Endothelial cell (in vitro differentiated cells): ENCODE measurements around the gene ARHGAP12. TPM values are rescaled to one million over a fixed set of nuclear protein-coding genes. Genes with fewer than 3 reads are reported as not detected.

Experiments
- DNase-seq: peaks from one replicate; pipeline ENCODE4 v3.0.0; 2021; ENCODE audit warnings: low spot score
- H3K27ac Mint-ChIP-seq: one replicate; pipeline ENCODE4 v1.8.0; 2021; ENCODE audit warnings: mixed read lengths, inconsistent platforms; ENCODE audit not compliant: unreplicated experiment
- H3K27me3 Mint-ChIP-seq: one replicate; pipeline ENCODE4 v1.8.0; 2021; ENCODE audit warnings: mild to moderate bottlenecking, moderate library complexity, mixed read lengths, inconsistent platforms; ENCODE audit not compliant: unreplicated experiment
- H3K36me3 Mint-ChIP-seq: one replicate; pipeline ENCODE4 v1.8.0; 2021; ENCODE audit warnings: mild to moderate bottlenecking, low read depth, mixed read lengths, inconsistent platforms; ENCODE audit not compliant: unreplicated experiment
- H3K4me1 Mint-ChIP-seq: one replicate; pipeline ENCODE4 v1.8.0; 2021; ENCODE audit warnings: mild to moderate bottlenecking, mixed read lengths, inconsistent platforms; ENCODE audit not compliant: unreplicated experiment
- H3K4me3 Mint-ChIP-seq: one replicate; pipeline ENCODE4 v1.8.0; 2021; ENCODE audit warnings: mild to moderate bottlenecking, mixed read lengths, inconsistent platforms; ENCODE audit not compliant: unreplicated experiment
- H3K9me3 Mint-ChIP-seq: one replicate; pipeline ENCODE4 v1.8.0; 2021; ENCODE audit warnings: mixed read lengths, inconsistent platforms; ENCODE audit not compliant: unreplicated experiment
- total RNA-seq: library from RNA; stranded (reverse); fragmentation: NEBNext Ultra II Directional; extraction: Animal tissue kit (Norgen Biotek cat#: 25700); gene quantifications from one replicate; pipeline ENCODE4 v1.2.1, GENCODE V29; 2021; ENCODE audit not compliant: unreplicated experiment
- TF ChIP-seq, protein P1 (sequence below): fragments of 200-600 bp; sonication (generic); IDR thresholded peaks from one replicate; pipeline ENCODE4 v1.5.0; 2021; ENCODE audit warnings: antibody characterized with exemption; ENCODE audit not compliant: unreplicated experiment

Gene ARHGAP12
- total RNA-seq, 1 donor from 2014 or later: 39.0 TPM

DNA sequence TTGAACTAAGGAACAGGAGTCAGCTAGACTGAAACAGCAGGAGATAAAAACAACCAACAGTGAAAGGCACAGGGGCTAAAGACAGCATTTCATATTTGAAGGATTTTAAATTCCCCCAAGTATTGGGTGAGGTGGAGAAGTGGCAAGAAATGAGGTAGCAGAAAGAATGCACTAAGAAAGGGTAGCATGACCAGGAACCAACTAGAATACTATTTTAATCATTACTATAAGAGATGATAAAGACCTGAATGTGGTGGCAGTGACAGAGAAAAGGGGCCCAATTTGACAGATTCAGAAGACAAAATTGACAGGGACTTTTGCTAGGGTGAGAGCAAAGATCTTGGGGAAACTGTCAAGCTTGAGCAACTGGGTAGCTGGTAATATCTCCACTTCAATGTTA, 94.9 kb downstream of the ARHGAP12 start:
- DNase-seq: no peak

DNA sequence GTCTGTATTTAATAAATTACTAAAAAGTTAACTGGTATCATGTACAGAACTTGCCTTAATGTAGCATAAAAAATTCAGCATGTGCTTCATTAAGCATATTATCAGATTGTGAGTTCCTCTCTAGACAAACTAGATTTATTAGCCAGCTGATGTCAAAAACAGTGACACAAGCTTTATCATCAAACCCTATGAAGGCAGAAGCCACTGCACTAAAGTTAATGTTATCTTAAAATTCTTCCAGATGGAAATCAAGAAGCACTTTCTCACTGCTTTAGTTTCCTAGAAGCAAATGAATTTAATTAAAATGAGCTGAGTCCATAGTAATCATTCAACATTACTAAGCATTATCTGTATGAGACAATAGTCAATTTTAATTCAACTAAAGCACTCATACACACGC, 96.4 kb downstream of the ARHGAP12 start:
- no peak overlapping the region for H3K27ac Mint-ChIP-seq
- no peaks in the 10 kb centered on the region for H3K36me3 Mint-ChIP-seq
- DNase-seq: no peak
- peaks cover 19% of the 10 kb centered on the region for H3K4me1 Mint-ChIP-seq
- TF ChIP-seq, protein P1, sequence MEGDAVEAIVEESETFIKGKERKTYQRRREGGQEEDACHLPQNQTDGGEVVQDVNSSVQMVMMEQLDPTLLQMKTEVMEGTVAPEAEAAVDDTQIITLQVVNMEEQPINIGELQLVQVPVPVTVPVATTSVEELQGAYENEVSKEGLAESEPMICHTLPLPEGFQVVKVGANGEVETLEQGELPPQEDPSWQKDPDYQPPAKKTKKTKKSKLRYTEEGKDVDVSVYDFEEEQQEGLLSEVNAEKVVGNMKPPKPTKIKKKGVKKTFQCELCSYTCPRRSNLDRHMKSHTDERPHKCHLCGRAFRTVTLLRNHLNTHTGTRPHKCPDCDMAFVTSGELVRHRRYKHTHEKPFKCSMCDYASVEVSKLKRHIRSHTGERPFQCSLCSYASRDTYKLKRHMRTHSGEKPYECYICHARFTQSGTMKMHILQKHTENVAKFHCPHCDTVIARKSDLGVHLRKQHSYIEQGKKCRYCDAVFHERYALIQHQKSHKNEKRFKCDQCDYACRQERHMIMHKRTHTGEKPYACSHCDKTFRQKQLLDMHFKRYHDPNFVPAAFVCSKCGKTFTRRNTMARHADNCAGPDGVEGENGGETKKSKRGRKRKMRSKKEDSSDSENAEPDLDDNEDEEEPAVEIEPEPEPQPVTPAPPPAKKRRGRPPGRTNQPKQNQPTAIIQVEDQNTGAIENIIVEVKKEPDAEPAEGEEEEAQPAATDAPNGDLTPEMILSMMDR: no peak
- no peaks in the 10 kb centered on the region for H3K27me3 Mint-ChIP-seq
- no peak overlapping the region for H3K4me3 Mint-ChIP-seq
- no peaks in the 10 kb centered on the region for H3K9me3 Mint-ChIP-seq

More for the DNA sequence above, 94.9 kb downstream of the ARHGAP12 start:
- TF ChIP-seq, protein P1: no peak
- Mint-ChIP-seq H3K9me3 (no peaks in the 10 kb centered on the region), H3K4me1 (peaks cover 23% of the 10 kb centered on the region), H3K27me3 (peaks cover 2% of the 10 kb centered on the region), H3K36me3 (no peaks in the 10 kb centered on the region), H3K4me3 (no peak overlapping the region), H3K27ac (peak overlapping the region; percentile 86)

DNA sequence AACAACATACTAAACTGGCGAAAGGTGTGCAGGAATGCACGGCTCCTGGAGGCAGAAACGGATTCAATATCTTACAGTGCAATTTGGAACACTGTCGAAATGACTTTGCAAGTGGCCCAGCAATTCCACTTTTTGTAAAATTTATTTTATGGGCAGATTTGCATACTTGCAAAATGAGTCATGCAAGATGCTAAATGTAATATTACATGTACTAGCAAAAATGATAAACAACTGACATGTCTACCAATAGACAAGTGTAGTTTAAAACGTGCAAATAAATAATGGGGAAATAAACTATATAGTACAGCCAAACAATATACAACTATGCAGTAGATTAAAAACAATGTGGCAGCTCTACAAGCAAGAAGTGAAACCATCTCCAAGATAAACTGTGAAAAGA, 97.7 kb downstream of the ARHGAP12 start:
- Mint-ChIP-seq H3K27ac (no peak overlapping the region), H3K9me3 (no peaks in the 10 kb centered on the region), H3K36me3 (no peaks in the 10 kb centered on the region), H3K27me3 (no peaks in the 10 kb centered on the region), H3K4me1 (peaks cover 19% of the 10 kb centered on the region), H3K4me3 (no peak overlapping the region)
- TF ChIP-seq, protein P1: no peak
- no peak for DNase-seq

DNA sequence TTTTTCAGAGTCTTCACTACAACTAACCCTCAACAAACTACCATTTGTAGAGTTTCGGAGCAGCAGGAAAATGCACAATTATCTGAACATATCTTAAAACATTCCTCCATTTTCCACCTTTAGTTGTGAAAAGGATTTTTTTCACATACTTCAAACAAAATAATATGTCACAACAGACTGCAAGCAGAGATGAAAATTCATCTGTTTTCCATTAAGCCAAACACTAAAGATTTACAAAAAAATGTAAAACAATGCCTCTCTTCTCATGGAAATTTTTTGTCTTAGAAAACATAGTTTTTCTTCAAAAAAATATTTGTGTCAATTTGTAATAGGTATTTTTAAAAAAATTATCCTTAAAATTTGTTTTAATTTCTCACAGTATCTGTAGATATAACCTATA, 98.9 kb downstream of the ARHGAP12 start:
- Mint-ChIP-seq H3K4me3 (no peak overlapping the region), H3K9me3 (no peaks in the 10 kb centered on the region), H3K4me1 (peaks cover 19% of the 10 kb centered on the region), H3K36me3 (no peaks in the 10 kb centered on the region), H3K27ac (no peak overlapping the region), H3K27me3 (no peaks in the 10 kb centered on the region)
- DNase-seq: no peak
- TF ChIP-seq, protein P1: no peak

DNA sequence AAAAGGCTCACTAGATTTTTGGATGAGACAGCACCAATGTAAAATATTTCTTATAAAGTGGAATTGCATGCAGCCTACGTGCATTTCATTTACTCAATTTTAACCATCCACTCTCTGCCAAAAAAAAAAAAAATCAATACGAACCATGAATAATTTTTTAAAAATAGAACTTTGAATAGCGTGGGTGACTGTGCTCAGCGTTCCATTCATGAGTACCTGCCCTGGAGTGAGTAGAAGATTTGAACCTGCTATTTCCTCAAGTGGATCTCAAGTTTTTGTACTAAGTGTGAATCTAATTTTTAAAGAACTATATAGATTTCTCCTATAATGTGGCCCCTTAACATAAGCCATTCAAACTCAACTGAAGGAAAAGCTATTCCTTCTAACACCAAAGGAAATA, 105.3 kb downstream of the ARHGAP12 start:
- DNase-seq: no peak
- TF ChIP-seq, protein P1: no peak
- H3K9me3 Mint-ChIP-seq: no peaks in the 10 kb centered on the region
- peaks cover 6% of the 10 kb centered on the region for H3K4me1 Mint-ChIP-seq
- no peaks in the 10 kb centered on the region for H3K27me3 Mint-ChIP-seq
- H3K27ac Mint-ChIP-seq: no peak overlapping the region
- H3K4me3 Mint-ChIP-seq: no peak overlapping the region
- H3K36me3 Mint-ChIP-seq: no peaks in the 10 kb centered on the region
